MCF 10A (cell line): Measurements from ENCODE around the gene TFPI. TPM values are rescaled to one million over a fixed set of nuclear protein-coding genes. Genes with fewer than 3 reads are reported as not detected.
A peak's percentile ranks its signal among the peaks of the same experiment; 100 is the strongest.

Experiments
- BruUV-seq: library from RNA; stranded (reverse); fragments of 400-500 nt; replicated peaks from 2 replicates; lab custom pipeline; 2021; lab: Mats Ljungman, UMichigan
- CTCF ChIA-PET: fragments of 300-600 bp; sonication (Branson Sonifier 250); formaldehyde crosslinking; extraction: SDS; loops from one replicate; lab custom pipeline; 2021; ENCODE audit warnings: antibody characterized with exemption, inconsistent platforms; lab: Yijun Ruan, JAX
- POLR2A ChIA-PET: fragments of 300-600, 350-650 bp; sonication (Branson Sonifier 250); formaldehyde crosslinking; extraction: SDS; loops from one replicate; lab custom pipeline; 2020; ENCODE audit warnings: antibody characterized with exemption, inconsistent platforms; lab: Yijun Ruan, JAX
- DNase-seq: peaks from one replicate; pipeline ENCODE4 v3.0.0-alpha.2; 2018; ENCODE audit not compliant: unreplicated experiment
- H3K27ac Mint-ChIP-seq: one replicate; pipeline ENCODE4 v1.8.0; 2022; ENCODE audit warnings: mild to moderate bottlenecking, low read depth, mixed read lengths; ENCODE audit not compliant: unreplicated experiment
- H3K27me3 Mint-ChIP-seq: one replicate; pipeline ENCODE4 v1.8.0; 2022; ENCODE audit warnings: mixed read lengths; ENCODE audit not compliant: insufficient read depth, unreplicated experiment
- H3K36me3 Mint-ChIP-seq: one replicate; pipeline ENCODE4 v1.8.0; 2022; ENCODE audit warnings: mild to moderate bottlenecking, moderate library complexity, mixed read lengths; ENCODE audit not compliant: insufficient read depth, unreplicated experiment
- H3K4me1 Mint-ChIP-seq: one replicate; pipeline ENCODE4 v1.8.0; 2022; ENCODE audit warnings: mixed read lengths; ENCODE audit not compliant: insufficient read depth, unreplicated experiment
- H3K4me3 Mint-ChIP-seq: one replicate; pipeline ENCODE4 v1.8.0; 2022; ENCODE audit warnings: mild to moderate bottlenecking, moderate library complexity, mixed read lengths; ENCODE audit not compliant: unreplicated experiment
- H3K9me3 Mint-ChIP-seq: one replicate; pipeline ENCODE4 v1.8.0; 2022; ENCODE audit warnings: mixed read lengths; ENCODE audit not compliant: unreplicated experiment
- CTCF ChIP-seq: fragments of 200-600 bp; IDR thresholded peaks from one replicate; pipeline ENCODE4 v1.8.0; 2022; ENCODE audit warnings: antibody characterized with exemption, mild to moderate bottlenecking; ENCODE audit not compliant: unreplicated experiment
- intact Hi-C: fragments of 100-400 bp; cut with micrococcal nuclease; formaldehyde crosslinking; loops from 2 replicates; pipeline ENCODE4 v1.14.1; 2022
- total RNA-seq: library from RNA; stranded (reverse); gene quantifications from 2 replicates; pipeline ENCODE4 v1.2.3, GENCODE V29; 2022

Gene TFPI
- total RNA-seq, 1 experiment from 2014 or later: 67.4 TPM

DNA sequence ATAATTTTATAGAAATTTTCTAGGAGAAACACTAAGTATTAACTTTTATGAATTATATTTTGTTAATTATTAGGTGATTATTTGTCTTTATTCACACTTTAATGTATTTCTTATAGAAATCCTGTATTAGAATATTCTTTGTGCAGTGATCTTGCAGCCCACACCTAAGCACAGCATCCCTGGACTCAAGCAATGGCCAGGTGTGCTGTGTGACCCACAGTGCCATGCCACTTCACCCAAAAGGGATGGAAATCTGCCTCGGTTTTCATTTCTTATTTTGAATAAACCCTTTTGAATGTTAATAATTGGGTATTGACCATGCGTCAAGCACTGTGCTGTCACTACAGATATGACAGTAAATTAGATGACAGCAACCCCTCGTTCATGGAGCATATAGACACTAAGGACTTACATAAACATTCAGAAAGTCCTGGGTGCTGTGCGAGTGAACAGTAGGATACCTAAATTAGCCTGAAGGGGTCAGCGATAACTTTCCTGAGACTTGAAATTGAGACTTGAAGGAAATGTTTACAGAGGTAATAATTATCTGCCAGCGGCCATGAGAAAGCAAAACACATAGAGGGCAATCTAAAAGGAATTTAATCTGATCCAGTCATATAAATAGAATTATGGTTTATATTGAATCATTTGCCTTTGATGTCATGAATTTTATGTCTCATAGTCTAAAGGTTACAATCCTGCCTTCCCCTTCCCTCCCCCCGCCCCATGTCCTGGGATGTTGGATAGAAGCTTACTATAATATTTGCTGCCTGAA is 53.5 kb downstream of the TFPI start:
- Mint-ChIP-seq H3K4me1 (peaks cover 12% of the 10 kb centered on the region), H3K27ac (peak overlapping the region; percentile 22), H3K36me3 (peaks cover 15% of the 10 kb centered on the region), H3K4me3 (no peak overlapping the region), H3K27me3 (no peaks in the 10 kb centered on the region), H3K9me3 (no peaks in the 10 kb centered on the region)
- ChIA-PET POLR2A (interaction anchor here (0.6 to 3.1 kb wide), 10 partner anchors 9 to 800 kb away, joined by 3 to 44 read pairs (median 4); partner anchors contain the start of gene TFPI), CTCF (interaction anchor here (0.5 to 7.8 kb wide), 56 partner anchors 9 to 1466 kb away, joined by 3 to 363 read pairs (median 5); partner anchors contain the start of gene TFPI)
- peak; percentile 72 for DNase-seq
- peak; percentile 16 for TF ChIP-seq CTCF
- intact Hi-C loops: loop anchor here (1.0 to 10.0 kb wide), 6 partner anchors 80 to 1013 kb away; partner anchors contain the start of gene GULP1
- no TSS peak for BruUV-seq

GRCh38 chr2:187499941-187500532 is 54.2 kb downstream of the TFPI start:
- peak; percentile 76 for DNase-seq
- Mint-ChIP-seq H3K9me3 (no peaks in the 10 kb centered on the region), H3K36me3 (peaks cover 16% of the 10 kb centered on the region), H3K27me3 (no peaks in the 10 kb centered on the region), H3K27ac (no peak overlapping the region), H3K4me3 (no peak overlapping the region), H3K4me1 (peaks cover 12% of the 10 kb centered on the region)
- no TSS peak for BruUV-seq
- CTCF ChIA-PET: interaction anchor here (0.5 to 7.8 kb wide), 60 partner anchors 9 to 1579 kb away, joined by 3 to 363 read pairs (median 5); partner anchors contain the start of gene TFPI
- intact Hi-C loops: loop anchor here (1.0 to 10.0 kb wide), 7 partner anchors 80 to 1013 kb away; partner anchors contain the start of gene GULP1
- POLR2A ChIA-PET: interaction anchor here (0.8 to 3.1 kb wide), 7 partner anchors 47 to 793 kb away, joined by 3 to 44 read pairs (median 3); no protein-coding TSS in a partner anchor
- TF ChIP-seq CTCF: peak; percentile 79

GRCh38 chr2:187497858-187498463 is 56.3 kb downstream of the TFPI start:
- H3K4me3 Mint-ChIP-seq: no peak overlapping the region
- peaks cover 6% of the 10 kb centered on the region for H3K4me1 Mint-ChIP-seq
- H3K36me3 Mint-ChIP-seq: peaks cover 36% of the 10 kb centered on the region
- TF ChIP-seq CTCF: peak; percentile 49
- no peak overlapping the region for H3K27ac Mint-ChIP-seq
- POLR2A ChIA-PET: interaction anchor here (1.2 kb wide), 1 partner anchor 77 kb away, joined by 3 read pairs; no protein-coding TSS in a partner anchor
- H3K9me3 Mint-ChIP-seq: no peaks in the 10 kb centered on the region
- peak; percentile 31 for DNase-seq
- no TSS peak for BruUV-seq
- intact Hi-C loops: loop anchor here (10.0 kb wide), 1 partner anchor 867 kb away; no protein-coding TSS in a partner anchor
- no peaks in the 10 kb centered on the region for H3K27me3 Mint-ChIP-seq
- CTCF ChIA-PET: interaction anchor here (0.7 to 7.8 kb wide), 8 partner anchors 41 to 345 kb away, joined by 3 to 363 read pairs (median 4); no protein-coding TSS in a partner anchor
